ENCODE results near the gene XYLB.
"Not testable (repeated sequence)": the region's sequence is repeated elsewhere in the genome, so short reads cannot be mapped to it uniquely, and the experiment has no call there.

The XYLB gene

GRCh38 chr3:38346587-38347410, at the start of gene XYLB:
XYLB (plus strand) TSS chr3:38346785; CDS start chr3:38346869, 84 bp downstream.
- DNase-seq (ENCODE audit: low read depth): peak; percentile 64

GRCh38 chr3:38297053-38297452, 49.5 kb upstream of the XYLB start:
- DNase-seq (ENCODE audit: low read depth): not testable (repeated sequence)

GRCh38 chr3:38297537-38297936, 49.0 kb upstream of the XYLB start:
- no peak for DNase-seq (ENCODE audit: low read depth)

- DNase-seq (ENCODE audit: low read depth): no peak
Measured at GRCh38 chr3:38297947-38298711, 48.5 kb upstream of the XYLB start.

GRCh38 chr3:38306941-38307340, 39.6 kb upstream of the XYLB start:
- DNase-seq (ENCODE audit: low read depth): no peak

- DNase-seq (ENCODE audit: low read depth): no peak
Measured at GRCh38 chr3:38307599-38307998, 39.0 kb upstream of the XYLB start.

GRCh38 chr3:38308456-38308855, 38.1 kb upstream of the XYLB start:
- no peak for DNase-seq (ENCODE audit: low read depth)

GRCh38 chr3:38311476-38311875, 35.1 kb upstream of the XYLB start:
- no peak for DNase-seq (ENCODE audit: low read depth)

GRCh38 chr3:38311941-38312340, 34.6 kb upstream of the XYLB start:
- DNase-seq (ENCODE audit: low read depth): no peak

- no peak for DNase-seq (ENCODE audit: low read depth)
Measured at GRCh38 chr3:38312356-38312755, 34.2 kb upstream of the XYLB start.

- DNase-seq (ENCODE audit: low read depth): no peak
Measured at GRCh38 chr3:38313263-38313662, 33.3 kb upstream of the XYLB start.

GRCh38 chr3:38313695-38314094, 32.9 kb upstream of the XYLB start:
- DNase-seq (ENCODE audit: low read depth): no peak

GRCh38 chr3:38314112-38314763, 32.3 kb upstream of the XYLB start:
- DNase-seq (ENCODE audit: low read depth): no peak

- DNase-seq (ENCODE audit: low read depth): no peak
Measured at GRCh38 chr3:38314764-38315487, 31.7 kb upstream of the XYLB start.

- no peak for DNase-seq (ENCODE audit: low read depth)
Measured at GRCh38 chr3:38315488-38316230, 30.9 kb upstream of the XYLB start.

GRCh38 chr3:38316356-38317191, 30.0 kb upstream of the XYLB start:
- no peak for DNase-seq (ENCODE audit: low read depth)

- no peak for DNase-seq (ENCODE audit: low read depth)
Measured at GRCh38 chr3:38317192-38317759, 29.3 kb upstream of the XYLB start.

GRCh38 chr3:38318766-38319671, 27.6 kb upstream of the XYLB start:
- DNase-seq (ENCODE audit: low read depth): no peak

- not testable (repeated sequence) for DNase-seq (ENCODE audit: low read depth)
Measured at GRCh38 chr3:38320638-38321037, 25.9 kb upstream of the XYLB start.
